HTR-8/SVneo (cell line): ENCODE results near the gene MRPS31.

Source experiments
- DNase-seq: peaks from one replicate; pipeline ENCODE4 v3.0.0; 2011; ENCODE audit warnings: low spot score, mixed read lengths; ENCODE audit not compliant: insufficient read length
- FAIRE-seq: peaks from 2 replicates; lab custom pipeline; 2011; peaks lifted over from hg19 to GRCh38; lab: Jason Lieb, UNC

MRPS31 gene

DNA sequence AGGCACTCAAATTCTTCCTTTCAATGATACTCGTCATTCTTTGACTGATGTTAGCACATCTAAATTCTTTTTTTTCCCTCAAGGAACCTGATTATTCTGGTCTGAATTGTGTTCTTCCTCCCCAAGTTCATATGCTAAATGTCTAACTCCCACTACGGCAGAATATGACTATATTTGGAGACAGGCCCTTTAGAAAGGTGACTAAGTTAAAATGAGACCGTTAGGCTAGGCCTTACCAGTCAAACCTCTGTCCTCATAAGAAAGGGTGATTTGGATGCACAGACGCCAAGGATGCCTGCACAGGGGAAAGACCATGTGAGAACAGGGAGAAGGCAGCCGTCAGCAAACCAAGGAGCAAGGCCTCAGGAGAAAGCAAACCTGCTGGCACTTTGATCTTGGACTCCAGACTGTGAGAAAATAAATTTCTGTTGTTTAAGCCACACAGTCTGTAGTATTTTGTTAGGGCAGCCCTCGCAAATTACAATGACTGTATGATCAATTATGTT lies 91.5 kb downstream of the MRPS31 start:
- DNase-seq (no peak), FAIRE-seq (no peak)
